Endothelial cell (in vitro differentiated cells): Measurements from ENCODE around the gene TMEM82. TPM values are rescaled to one million over a fixed set of nuclear protein-coding genes. Genes with fewer than 3 reads are reported as not detected.

Experiments
- DNase-seq: peaks from one replicate; pipeline ENCODE4 v3.0.0; 2021; ENCODE audit warnings: low spot score
- H3K27ac Mint-ChIP-seq: one replicate; pipeline ENCODE4 v1.8.0; 2021; ENCODE audit warnings: mixed read lengths, inconsistent platforms; ENCODE audit not compliant: unreplicated experiment
- H3K27me3 Mint-ChIP-seq: one replicate; pipeline ENCODE4 v1.8.0; 2021; ENCODE audit warnings: mild to moderate bottlenecking, moderate library complexity, mixed read lengths, inconsistent platforms; ENCODE audit not compliant: unreplicated experiment
- H3K36me3 Mint-ChIP-seq: one replicate; pipeline ENCODE4 v1.8.0; 2021; ENCODE audit warnings: mild to moderate bottlenecking, low read depth, mixed read lengths, inconsistent platforms; ENCODE audit not compliant: unreplicated experiment
- H3K4me1 Mint-ChIP-seq: one replicate; pipeline ENCODE4 v1.8.0; 2021; ENCODE audit warnings: mild to moderate bottlenecking, mixed read lengths, inconsistent platforms; ENCODE audit not compliant: unreplicated experiment
- H3K4me3 Mint-ChIP-seq: one replicate; pipeline ENCODE4 v1.8.0; 2021; ENCODE audit warnings: mild to moderate bottlenecking, mixed read lengths, inconsistent platforms; ENCODE audit not compliant: unreplicated experiment
- H3K9me3 Mint-ChIP-seq: one replicate; pipeline ENCODE4 v1.8.0; 2021; ENCODE audit warnings: mixed read lengths, inconsistent platforms; ENCODE audit not compliant: unreplicated experiment
- CTCF ChIP-seq: fragments of 200-600 bp; sonication (generic); IDR thresholded peaks from one replicate; pipeline ENCODE4 v1.5.0; 2021; ENCODE audit warnings: antibody characterized with exemption; ENCODE audit not compliant: unreplicated experiment
- total RNA-seq: library from RNA; stranded (reverse); fragmentation: NEBNext Ultra II Directional; extraction: Animal tissue kit (Norgen Biotek cat#: 25700); gene quantifications from one replicate; pipeline ENCODE4 v1.2.1, GENCODE V29; 2021; ENCODE audit not compliant: unreplicated experiment

TMEM82 gene
- total RNA-seq, 1 donor from 2014 or later, result not detected

GRCh38 chr1:15765495-15766194, 23.3 kb downstream of the TMEM82 start:
- H3K27ac Mint-ChIP-seq, result peak overlapping the region; percentile 18
- H3K36me3 Mint-ChIP-seq, result peaks cover 44% of the 10 kb centered on the region
- TF ChIP-seq CTCF, result no peak
- peaks cover 31% of the 10 kb centered on the region for H3K4me1 Mint-ChIP-seq
- peaks cover 16% of the 10 kb centered on the region for H3K27me3 Mint-ChIP-seq
- no peak for DNase-seq
- peak overlapping the region; percentile 56 for H3K4me3 Mint-ChIP-seq
- no peaks in the 10 kb centered on the region for H3K9me3 Mint-ChIP-seq

DNA sequence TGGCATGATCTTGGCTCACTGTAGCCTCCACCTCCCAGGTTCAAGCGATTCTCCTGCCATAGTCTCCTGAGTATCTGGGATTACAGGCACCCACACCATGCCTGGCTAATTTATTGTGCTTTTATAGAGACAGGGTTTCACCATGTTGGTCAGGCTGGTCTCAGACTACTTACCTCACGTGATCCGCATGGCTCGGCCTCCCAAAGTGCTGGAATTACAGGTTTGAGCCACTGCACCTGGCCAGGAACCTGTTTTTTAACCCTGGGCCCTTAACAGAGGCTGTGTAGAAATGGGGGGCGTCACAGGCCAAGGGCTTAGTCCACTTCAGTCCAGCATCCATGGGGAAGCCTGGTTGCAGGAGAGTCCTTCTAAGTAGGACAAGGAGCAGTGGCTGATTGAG, 25.6 kb downstream of the TMEM82 start:
- peaks cover 10% of the 10 kb centered on the region for H3K27me3 Mint-ChIP-seq
- H3K9me3 Mint-ChIP-seq, result no peaks in the 10 kb centered on the region
- no peak overlapping the region for H3K27ac Mint-ChIP-seq
- no peak for DNase-seq
- TF ChIP-seq CTCF, result no peak
- H3K36me3 Mint-ChIP-seq, result peaks cover 48% of the 10 kb centered on the region
- peaks cover 12% of the 10 kb centered on the region for H3K4me1 Mint-ChIP-seq
- no peak overlapping the region for H3K4me3 Mint-ChIP-seq

GRCh38 chr1:15768388-15768787, 26.1 kb downstream of the TMEM82 start:
- Mint-ChIP-seq H3K9me3 (no peaks in the 10 kb centered on the region), H3K36me3 (peaks cover 48% of the 10 kb centered on the region), H3K27ac (no peak overlapping the region), H3K4me1 (peaks cover 12% of the 10 kb centered on the region), H3K27me3 (peaks cover 10% of the 10 kb centered on the region), H3K4me3 (no peak overlapping the region)
- no peak for DNase-seq
- no peak for TF ChIP-seq CTCF

- H3K36me3 Mint-ChIP-seq, result peaks cover 40% of the 10 kb centered on the region
- peaks cover 3% of the 10 kb centered on the region for H3K4me1 Mint-ChIP-seq
- no peak overlapping the region for H3K4me3 Mint-ChIP-seq
- DNase-seq, result no peak
- H3K27me3 Mint-ChIP-seq, result peaks cover 3% of the 10 kb centered on the region
- H3K9me3 Mint-ChIP-seq, result no peaks in the 10 kb centered on the region
- H3K27ac Mint-ChIP-seq, result no peak overlapping the region
- no peak for TF ChIP-seq CTCF
Measured at GRCh38 chr1:15770313-15770962, 28.1 kb downstream of the TMEM82 start.
